HG03565 (cell line): ENCODE data around the gene STK17A.

Experiments used
- ATAC-seq: cut with Tn5 transposase; IDR thresholded peaks from one replicate; pipeline ENCODE4 v1.9.1; 2021; ENCODE audit warnings: mild to moderate bottlenecking, moderate library complexity; ENCODE audit not compliant: unreplicated experiment

The STK17A gene

DNA sequence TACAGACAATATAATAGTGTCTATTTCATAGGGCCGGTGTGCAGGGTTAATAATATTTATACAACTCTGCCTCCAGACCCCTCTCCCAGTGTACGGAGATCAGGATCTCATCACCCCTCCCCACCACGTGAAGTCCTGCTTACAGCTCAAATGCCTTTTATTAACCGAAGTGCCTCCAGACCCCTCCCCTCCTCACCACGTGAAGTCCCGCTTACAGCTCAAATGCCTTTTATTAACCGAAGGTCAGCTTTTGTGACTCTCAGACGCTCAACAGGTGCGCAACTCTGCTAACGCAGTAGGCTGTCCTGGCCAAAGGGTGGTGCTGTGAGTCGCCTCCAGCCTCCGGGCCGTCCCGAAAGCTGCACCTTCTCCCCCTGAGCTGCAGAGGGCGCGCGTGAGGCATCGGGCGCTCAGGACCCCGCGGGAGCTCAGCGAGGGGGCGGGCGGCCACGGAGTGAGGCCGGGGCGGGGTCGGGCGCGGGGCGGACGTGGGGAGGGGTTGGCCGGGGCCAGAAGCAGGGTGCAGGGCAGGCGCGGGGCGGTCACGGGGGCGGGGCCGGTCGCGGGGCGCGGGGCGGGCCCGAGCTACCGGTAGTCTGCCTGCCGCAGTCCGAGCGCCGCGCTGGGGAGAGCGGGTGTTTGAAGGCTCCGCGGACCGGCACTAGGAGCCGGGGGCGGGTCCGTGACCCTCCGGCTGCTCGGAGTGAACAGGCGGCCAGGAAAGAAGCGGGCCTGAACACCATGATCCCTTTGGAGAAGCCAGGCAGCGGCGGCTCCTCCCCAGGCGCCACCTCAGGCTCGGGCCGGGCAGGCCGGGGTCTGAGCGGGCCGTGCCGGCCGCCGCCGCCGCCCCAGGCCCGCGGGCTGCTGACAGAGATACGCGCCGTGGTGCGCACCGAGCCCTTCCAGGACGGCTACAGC, at the start of gene STK17A:
STK17A (plus strand) TSS at position 606 of the 921 bp plus-strand sequence; CDS start at position 742, 136 bp downstream.
- peak; percentile 50 for ATAC-seq

- ATAC-seq, result no peak
These were observed 49.0 kb upstream of the STK17A start for GRCh38 chr7:43533801-43534479.

DNA sequence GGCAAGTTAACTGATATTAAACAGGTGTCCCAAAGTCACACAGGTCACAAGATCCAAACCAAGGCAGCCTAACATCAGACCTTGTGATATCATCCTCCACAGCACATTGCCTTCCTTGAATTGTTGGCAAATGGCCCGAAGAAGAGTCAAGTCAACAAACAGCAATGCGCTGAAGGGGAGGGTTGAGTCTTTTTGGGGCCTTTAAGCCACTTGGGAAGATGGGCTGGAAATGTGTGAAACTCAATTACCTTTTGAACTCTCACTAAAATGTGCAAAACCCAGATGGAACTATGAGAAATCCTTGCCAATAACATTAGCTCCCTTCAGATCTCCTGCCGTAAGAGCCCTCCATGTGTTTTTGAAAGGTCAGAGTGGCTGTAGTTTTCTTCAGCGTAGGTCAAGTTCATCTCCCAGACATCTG, 47.9 kb upstream of the STK17A start:
- no peak for ATAC-seq

DNA sequence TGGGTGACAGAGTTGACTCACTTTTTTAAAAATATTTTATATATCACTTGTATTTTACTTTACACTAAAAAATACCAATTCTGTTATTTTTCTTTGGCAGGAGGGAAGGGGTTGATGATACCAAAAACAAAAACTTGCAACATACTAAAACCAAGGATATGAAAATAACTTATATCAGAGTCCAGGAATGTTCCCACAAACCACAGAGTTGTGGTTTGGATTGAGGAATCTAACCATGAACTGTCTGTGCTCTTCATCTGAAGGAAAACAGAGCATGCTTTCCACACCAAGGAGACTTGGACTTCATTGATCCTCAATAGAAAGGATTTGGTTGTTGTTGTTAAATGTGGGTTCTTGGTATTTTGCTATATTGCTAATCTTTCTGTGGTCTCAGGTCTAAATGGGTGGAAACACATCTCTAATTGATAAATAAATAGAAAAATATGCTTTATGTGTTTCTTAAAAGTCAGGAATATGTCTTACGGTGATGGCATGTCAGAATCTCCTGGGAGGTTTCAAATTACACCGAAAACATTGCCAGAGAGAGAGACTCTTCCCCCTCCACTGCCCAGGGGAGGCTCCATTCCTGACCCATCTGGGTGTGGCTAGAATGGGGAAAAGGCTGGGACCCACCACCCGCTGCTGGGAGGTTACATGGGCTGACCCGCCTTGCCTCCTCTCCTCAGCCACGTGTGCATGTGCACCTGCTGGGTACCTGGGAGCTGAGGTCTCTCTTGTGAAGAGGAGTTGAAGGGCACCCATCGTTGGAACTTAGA, 46.9 kb upstream of the STK17A start:
- ATAC-seq, result no peak

DNA sequence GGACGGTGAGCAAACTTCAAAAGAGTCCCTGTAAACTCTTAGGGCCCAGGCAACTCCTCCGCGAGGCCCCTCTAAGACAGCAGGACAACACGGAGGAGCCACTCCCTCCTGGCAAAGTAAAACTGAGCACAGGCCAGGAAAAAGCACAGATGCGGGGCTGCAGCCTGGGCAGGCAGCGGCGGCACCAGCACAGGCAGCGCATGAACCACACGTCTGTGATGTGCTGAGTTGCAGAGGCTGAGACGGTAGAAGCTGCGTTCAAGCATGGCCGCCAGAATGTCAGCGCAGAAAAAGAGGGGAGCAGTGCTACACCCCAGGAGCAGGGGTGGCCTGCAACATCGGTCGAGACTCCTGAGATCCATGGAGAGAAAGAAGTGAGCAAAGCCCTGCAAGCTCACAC, 46.1 kb upstream of the STK17A start:
- ATAC-seq, result no peak

DNA sequence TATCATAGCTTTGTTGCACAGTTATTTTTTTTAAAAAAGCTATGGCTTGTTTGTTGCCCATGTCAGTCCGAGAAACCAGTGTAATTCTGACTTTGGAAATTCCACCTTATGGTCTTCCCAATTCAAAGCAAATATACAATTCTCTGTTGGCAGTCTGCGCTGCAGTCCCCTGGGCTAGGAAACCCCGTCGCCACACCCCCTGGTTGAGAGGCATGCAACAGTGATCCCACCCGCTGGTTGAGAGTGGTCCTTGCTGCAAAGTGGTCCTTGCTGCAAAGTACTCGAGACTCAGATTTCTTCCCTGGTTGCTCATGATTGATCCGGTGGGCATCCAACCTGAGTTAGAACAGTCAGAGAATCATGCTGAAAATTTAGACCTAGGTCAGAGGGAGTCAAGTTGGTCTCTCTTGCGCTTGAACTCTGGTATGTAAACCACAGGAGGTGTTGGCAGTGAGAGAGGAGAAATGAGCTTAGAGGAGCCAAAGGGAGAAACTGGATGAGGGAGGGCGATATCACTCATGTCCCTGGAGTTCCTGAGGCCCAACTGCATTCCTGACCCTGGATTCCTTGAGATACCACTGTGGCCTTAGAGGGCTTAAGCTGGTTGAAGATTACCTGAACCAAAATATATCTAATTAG, 45.0 kb upstream of the STK17A start:
- ATAC-seq, result no peak

DNA sequence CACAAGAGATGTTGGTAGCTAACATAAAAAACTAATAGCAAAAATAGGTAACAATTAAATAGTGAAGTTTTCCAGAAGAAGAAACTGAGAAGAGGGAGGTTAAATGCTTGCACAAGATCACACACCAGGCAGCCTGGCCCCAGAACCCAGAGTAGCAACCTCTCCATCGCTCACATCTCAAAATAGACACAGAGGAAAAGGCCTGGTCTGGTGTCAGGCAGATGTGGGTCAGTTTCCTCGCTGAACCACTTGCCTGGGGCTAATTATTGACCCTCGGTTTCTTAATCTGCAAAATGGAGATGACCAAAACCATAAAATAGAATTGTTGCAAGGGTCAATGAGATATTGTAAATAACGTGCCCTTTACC, 44.5 kb upstream of the STK17A start:
- no peak for ATAC-seq

DNA sequence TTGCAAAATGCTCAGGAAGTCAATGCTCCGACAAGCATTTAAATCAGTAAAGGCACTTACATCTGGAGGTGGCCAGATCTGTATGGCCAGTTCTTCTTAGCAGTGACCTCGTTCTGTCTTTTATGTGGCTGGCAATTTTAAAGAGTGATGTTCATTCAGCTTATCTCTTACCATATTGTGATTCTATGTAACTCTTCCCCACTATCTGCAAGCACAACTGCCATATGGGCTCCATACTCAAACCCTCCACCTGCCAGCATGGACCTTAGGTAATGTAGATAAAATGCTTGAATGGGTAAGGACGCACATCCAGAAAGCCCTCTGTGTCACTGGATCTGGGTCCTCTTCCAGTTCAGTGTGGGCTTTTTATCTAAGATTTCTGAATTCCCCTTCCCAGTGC, 42.4 kb upstream of the STK17A start:
- ATAC-seq, result no peak

DNA sequence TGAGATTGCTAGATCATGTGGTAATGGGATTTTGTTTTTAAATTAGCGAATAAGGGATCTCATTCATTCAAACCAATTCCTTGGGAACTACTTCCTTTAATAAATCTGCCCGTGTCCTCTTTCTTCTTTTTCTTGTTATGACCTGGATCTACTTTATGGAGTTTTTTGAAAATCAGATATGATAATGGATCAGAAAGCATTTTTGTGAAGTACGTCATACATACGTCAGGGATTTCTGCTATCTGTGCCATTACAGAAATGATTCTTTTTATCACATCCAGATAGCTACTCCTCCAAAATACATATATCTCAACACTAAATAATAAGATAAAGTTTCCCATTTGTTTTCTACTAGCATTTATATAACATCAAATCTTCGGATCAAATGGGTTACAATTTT, 40.2 kb upstream of the STK17A start:
- ATAC-seq, result no peak

DNA sequence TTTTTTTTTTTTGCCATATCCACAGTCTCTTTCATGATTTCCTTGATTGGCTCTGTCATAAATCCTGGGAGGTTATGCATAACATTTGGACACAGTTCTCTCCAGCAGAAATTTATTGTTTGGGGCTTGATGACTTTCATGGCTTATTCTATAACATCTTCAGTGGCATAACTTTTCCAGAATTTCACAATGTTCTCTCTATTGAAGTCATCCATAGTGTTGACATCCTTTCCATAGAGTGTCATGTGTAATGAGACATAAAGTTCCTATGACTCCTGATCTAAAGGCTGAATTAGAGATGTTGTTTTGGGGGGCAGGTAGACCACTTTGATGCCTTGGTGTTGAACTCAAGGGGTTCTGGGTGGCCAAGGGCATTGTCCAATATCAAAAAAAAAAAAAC, 36.7 kb upstream of the STK17A start:
- ATAC-seq, result no peak

GRCh38 chr7:43550427-43550826, 32.5 kb upstream of the STK17A start:
- no peak for ATAC-seq

GRCh38 chr7:43552122-43552521, 30.8 kb upstream of the STK17A start:
- no peak for ATAC-seq

DNA sequence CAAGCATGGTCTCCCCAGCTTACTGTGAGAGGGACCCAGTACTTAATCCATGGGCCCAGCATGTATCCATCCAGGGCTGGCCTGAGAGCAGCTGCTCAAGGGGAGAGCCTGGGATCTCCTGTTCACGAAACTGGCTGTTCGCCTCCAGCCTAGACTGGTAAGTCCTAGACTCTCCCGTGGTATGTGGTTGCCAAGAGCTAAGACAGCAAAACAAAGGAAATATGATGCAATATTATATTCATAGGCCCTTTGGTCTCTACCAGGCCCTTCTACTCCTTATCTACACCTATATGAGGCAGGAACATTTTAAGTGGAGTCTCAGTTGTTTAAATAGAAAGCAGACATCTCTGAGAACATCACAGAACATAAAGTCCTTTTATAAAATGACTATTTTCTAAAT, 28.9 kb upstream of the STK17A start:
- no peak for ATAC-seq

GRCh38 chr7:43554423-43554822, 28.5 kb upstream of the STK17A start:
- no peak for ATAC-seq

DNA sequence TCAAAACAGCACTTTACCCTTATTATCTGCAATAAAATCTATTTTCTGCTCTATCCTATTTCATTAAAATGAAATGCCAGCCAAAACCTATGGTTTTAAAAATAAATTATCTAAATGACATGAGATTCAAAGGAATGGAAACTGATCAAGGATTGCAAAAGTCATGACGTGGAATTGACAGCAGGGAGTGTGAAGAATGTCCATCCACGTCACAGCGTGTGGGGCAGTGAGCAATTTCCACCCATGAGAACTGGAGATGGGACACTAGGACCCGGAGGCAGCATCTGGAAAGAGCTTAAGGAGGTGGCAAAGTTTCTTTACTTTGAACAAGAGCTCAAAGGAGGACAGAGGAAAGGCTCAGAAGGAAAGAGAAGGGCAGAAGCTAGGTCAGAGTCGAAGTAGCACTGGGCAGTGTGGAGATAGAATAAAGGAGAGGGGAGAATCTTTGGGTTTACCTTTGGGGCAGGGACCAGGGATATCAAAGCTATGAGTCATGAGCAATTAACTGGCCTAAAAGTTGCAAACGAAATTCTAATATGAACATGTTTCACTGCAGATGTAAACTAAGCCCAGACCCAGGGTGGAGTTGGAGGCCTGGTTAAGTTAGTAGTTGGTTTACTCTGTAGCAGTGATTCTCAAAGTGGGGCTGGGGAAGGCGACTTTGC, 24.9 kb upstream of the STK17A start:
- no peak for ATAC-seq

GRCh38 chr7:43559171-43559945, 23.6 kb upstream of the STK17A start:
- ATAC-seq, result no peak

GRCh38 chr7:43559946-43560335, 23.0 kb upstream of the STK17A start:
- no peak for ATAC-seq

DNA sequence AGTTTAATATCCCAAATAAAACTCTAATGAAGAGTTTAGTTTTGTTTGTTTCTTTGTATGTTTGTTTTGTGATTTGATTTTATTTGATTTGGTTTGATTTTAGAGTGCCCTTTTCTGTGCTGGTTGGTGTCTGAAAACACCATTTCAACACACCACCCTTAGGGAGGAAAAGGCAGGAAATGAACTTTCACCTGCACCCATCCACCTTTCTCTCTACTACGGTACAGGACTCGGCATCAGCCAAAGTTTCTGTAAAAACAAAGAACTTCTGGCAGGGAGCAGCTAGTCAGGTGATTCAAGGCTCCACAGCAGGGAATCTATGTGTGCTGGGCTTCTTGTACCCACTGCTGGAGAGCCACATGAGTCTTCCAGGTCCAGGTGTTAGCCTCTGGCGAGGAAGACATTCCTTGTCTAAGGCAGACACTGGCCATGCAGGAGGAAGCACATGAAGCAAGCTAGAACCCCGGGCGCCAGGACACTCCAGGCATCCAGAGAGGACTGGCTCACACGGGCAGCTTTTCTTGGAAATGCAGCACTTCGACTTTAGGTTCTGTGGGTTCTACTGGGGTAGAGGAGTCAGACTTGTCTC, 22.1 kb upstream of the STK17A start:
- no peak for ATAC-seq

DNA sequence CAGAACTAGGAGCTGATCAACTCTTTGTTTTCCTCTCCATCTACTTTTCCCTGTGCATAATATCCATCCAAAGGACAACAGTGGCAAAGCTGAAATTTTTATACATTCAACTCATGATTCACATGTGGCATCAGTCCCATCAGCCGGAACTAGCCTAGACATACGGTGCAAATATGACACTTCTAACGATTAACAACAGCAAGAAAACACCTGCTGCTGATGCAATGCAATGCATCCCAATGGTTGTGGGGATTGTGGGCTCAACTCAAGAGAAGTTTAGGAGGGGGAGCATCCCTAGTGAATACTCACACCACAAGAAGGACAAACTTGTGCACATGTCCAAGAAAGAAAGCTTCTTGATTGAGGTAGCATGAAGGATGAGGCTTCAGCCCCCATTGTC, 20.5 kb upstream of the STK17A start:
- no peak for ATAC-seq
